HG03457 (cell line): ENCODE measurements around the gene CISTR.

Source experiments
- ATAC-seq: cut with Tn5 transposase; IDR thresholded peaks from one replicate; pipeline ENCODE4 v1.9.1; 2021; ENCODE audit warnings: moderate number of reproducible peaks; ENCODE audit not compliant: unreplicated experiment

The CISTR gene

DNA sequence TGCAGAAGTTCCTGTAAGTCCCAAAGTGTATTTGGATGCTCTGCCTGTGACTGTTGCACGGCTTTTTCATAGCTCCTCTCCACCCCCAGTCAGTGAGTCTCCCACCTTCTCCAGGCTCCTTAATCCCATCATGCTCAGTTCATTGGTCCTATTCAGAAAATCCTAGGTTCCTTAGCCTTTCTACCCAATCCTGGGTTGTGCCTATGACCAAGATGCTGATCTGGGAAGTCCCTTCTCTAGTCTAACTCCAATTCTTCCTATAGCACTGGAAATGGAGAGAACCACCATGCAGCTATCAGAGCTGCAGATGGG is 7.7 kb downstream of the CISTR start:
- ATAC-seq: no peak

DNA sequence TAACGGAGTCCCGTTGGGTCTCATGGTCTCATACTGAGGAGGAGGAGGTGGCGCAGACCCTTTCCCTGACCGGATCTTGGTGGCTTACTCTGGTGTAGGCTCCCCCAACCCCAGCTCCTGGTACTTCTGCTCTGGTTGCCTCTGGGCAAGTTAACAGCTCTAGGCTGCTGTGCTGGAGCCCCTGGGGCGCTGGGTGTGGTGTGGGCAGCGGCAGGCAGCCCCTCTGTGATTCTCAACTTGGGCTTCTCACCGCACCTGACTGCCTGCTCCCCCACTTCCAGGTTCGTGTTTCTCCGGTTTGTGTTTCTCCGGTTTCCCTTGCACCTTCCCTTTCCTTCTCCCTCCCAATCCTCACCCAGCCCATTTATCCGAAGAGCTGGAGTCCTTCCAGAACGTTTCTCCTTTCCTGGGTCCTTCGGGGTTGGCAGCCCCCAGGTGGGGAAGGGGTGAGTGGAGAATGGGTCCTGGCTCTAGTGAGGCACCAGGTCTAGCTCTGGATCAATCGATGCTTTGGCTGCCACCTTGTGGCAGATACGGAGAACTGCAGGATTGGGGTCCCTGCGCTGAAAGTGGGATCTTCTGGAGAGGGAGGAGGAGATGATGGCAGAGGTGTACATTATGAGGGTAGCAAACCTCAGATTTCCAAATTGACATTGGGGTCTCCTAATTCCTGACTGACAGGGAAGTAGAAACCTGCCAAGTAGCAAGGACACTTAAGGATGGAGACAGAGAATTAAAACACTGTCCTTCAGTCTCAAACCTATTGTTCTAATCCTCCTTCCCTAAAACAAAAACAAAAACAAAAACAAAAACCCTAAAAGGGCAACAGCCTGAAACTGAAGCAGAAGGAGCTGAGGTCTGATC is 8.3 kb downstream of the CISTR start:
- no peak for ATAC-seq

DNA sequence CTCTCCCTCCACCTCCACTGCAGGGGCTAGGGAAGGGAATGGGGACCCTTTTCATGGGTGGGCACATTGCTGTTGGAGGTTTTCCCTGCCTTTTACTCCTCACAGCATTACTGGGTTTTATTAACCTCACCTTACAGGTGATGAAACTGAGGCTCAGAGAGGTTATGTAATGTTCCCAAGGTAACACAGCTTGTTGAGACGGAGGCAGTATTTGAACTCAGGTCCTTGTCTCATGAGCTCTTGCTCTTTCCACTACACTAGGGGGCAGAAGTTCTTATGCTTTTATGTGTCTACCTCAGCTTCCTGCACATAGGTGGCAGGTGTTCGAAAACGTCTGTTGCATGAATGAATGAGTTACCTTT is 11.7 kb downstream of the CISTR start:
- ATAC-seq: no peak

DNA sequence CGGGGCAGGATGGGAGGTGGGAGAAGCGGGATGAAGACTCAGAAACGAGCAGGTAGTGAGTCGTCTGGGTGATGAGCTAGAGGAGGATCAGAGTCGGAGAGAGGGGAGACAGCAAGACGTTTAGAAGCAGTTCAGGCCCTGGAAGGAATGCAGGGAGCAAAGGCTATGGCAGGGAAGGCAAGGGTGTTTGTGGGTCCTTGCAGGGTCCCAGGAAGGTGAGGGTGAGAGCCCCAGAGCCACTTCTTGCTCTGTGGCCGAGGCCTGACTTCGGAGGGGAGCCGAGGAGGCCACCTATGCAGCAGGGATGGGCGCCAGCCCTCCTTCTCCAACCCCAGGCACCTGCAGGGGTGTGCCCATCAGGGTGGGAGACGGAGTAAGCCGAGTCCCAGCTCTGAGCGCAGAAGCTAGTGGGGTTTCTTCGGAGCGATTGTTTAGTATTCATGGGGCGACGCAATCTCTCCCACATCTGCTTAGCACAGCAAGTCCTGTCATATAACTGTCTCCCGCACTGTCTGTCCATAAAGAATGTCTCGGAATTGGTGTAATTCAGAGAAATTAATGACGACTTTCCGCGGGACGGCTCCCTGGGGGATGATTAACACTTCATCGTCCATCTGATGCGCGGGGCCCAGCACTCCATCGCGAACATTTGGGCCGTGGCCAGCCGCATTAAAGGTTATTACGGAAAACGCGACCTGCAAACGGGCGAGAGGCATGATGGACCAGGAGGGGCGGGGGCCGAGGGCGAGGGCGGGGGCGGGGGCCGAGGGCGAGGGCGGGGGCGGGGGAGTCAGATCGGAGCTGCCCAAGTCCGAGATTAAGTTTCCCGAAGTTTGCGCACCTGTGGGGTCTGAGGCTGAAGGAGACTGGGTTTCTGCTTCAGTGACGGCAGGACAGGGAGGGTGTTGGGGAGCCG is 12.3 kb downstream of the CISTR start:
- no peak for ATAC-seq

DNA sequence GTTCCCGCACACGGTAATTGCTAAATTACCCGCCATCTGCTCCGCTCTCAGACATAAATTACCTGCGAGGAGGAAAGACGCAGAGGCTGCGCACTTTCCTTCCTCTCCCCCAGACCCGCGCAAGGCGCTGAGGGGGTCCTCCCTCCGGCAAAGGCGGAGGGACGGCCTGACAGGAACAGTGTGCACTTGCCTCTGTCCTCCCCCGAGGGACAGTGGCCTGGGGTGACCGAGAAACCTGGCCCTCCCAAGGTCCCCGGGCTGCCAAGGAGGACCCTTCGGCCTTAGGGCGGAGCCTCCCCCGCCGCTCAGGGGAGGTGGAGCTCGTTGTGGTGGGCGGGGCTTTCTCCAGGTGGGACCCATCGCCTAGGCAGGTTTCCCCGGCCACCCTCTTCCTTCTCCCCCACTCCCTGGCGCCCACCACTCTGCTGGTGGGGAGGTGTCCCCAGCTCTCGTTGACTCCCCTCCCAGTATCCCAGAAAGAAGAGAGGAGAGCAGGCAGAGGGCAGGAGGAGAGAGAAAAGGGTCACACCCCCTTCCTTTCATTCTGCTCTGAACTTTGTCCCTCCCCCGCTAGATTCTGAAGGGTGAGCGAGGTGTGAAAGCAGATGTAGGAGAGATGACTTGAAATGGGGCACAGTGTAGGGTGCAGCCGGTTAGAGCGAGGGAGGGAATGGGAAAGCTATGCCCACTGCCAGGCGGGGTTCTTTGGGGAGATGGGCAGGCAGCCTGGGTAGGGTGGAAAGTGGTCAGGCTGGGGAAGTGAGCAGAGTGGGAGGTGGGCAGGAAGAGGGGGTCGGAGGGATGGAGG is 13.2 kb downstream of the CISTR start:
- ATAC-seq: no peak

DNA sequence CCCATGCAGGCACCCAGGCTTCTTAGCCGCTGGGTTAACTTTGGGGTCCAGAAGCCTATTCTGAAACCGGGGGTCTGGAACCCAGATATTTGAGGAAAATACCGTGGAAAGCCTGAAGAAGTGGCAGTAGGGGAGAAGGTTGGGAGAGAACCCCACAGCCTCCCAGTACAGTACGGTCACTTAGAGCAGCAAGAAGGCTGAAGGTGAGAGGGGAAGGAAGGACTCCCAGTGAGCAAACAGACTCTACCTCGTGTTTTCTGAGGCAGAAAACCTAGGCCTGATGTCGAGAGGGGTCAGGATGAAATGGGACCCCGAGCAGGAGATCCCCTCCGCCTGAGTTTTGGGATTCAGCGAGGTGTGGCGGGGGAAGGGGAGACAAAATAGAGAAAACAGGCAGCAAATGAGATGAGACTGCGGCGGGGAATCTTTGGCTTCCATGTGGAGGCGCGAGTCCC is 13.8 kb downstream of the CISTR start:
- ATAC-seq: no peak

DNA sequence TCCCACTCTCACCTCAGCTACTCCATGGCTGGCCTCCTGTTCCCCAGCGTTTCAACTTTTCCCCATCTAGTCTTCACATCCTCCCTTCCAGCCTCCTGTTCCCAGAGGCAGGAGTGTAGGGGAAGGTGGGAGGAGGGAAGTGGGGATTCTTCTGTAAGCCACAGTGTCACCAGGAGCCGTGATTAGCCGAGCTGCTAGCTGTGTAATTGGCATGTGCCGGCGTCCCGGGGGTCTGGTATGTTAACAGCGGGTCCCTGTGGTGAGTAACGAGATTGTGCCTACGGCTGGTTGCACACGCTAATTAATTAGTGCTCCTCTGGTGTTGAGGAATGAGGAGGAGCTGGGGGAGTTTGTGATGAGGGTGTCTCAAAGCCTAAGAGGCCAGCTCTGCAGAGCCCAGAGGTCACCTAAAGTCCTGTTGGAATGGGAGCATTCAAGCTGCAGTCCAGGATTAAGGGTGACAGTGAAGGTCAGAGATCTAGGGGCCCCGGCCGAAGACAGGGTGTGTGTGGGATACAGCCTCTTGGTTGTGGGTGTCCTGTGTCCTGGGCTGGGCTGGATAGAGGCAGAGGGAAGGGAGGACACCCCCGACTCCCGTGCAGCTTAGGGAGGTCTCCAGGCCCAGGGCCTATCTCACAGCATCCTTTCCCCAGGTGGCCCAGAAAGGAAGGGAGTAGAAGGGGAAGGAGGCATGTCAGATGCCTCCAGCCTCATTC is 14.5 kb downstream of the CISTR start:
- no peak for ATAC-seq

DNA sequence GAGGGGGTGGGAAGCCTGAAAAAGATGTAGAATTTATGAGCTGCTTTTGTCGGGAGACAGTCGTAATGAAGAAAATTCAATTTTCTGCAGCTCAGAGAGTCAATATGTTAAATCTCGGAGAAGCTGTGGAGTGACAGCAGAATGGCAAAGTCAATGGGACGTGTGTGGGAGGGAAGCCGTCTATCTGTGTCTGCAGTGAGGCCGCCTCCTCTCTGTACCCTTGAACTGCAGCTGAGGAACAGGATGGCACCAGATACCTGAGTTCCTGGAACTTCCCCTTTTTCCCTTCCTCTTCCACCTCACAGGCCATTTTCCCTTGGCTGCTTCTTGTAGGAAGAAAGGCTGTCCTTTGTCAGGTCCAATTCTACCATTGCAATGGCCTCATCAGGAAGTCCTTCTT is 15.2 kb downstream of the CISTR start:
- ATAC-seq: no peak

DNA sequence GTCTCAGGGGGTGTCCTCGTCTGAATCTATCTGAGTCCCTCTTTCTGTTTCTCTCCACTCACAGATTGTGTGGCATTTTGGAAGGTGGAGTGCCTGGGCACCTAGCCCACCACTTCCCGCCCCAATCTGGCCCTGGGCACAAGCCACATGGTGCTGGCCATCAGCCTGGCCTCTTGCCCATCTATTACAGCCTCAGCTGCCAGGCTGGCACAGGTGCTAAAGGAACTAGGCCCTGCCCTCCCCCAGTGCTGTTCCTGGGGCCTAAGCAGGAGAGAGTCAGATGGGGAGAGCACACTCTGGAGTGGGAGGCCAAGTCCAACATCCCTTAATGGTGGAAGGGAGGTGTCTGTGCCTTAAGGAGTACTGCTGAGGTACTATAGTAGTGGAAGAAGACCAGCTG is 16.2 kb downstream of the CISTR start:
- no peak for ATAC-seq

DNA sequence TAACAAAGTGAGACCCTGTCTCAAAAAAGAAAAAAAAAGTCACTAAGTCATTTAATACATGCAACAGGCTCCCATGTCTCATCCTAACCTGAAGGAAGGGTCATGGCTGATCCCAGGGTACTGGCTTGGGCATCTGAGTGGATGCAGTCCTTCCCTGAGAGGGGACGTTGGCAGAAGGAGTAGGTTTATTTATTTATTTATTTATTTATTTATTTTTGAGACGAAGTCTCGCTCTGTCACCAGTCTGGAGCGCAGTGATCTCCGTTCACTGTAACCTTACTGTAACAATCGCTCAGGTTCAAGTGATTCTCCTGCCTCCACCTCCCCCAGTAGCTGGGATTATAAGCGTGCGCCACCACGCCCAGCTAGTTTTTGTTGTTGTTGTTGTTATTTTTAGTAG is 17.4 kb downstream of the CISTR start:
- no peak for ATAC-seq

DNA sequence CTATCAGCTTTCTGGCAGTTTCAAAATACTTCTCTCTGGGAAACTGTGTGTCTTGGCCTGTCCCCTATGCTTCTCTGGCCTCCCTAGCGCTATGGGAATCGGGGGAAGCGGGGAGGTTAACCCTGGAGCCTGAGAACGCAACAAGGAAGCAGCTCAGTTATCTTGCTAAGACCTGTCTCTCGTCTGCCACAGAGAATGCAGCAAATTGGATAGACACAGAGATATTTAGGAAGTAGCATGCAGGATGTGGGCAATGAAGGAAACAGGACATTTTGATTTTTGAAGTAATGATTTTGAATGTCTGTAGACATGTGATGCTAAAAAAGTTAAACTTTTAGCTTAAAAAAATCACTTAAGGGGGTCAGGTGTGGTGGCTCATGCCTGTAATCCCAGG is 18.0 kb downstream of the CISTR start:
- ATAC-seq: no peak

DNA sequence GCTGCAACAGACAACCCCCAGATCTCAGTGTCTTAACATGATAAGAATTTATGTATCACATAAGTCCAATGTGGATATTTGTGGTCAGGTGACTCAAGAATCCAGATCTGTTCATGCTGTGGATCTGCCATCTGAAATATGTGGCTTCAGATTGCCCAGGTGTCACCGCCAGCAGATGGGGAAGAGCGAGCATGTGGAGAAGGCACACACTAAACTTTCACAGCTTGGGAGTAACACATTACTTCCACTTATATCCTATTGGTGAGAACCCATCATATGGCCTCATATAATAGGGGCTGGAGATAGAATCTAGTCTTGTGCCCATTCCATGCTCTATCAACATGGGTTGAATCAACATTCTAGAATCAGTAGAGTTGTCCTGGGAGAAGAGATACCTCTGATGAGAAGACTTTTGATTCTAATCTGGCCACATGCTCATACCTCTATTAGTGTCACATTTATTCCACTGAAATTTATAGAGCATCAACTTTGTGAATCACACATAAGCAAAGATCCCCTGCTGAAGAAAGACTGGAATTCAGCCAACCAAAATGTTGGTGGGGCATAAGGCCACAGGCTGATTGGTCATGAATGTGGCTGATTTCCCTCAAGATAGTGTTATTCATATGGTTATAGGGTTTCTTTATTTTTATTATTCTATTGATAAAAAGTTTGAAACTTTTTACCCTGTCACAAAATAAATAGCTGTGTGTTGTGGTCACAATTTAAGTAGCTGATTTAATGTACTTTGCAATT is 18.6 kb downstream of the CISTR start:
- no peak for ATAC-seq

DNA sequence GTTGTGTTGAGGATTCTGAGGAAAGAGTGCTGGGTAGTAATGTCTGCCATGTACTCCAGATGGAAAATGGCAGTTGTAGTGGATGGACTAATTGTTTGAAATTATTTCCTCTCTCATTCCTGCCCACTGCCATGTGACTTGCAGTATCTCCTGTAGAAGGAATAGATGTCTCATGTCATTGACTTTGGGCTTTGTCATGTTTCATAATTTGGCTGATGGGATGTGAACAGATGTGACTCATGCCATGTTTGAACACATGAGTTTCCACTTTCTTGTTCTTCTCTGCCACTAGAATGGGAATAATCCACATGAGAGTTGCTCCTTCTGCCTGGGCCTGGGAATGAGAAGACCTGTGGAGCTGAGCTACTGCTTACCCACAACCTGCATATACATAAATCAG is 22.1 kb downstream of the CISTR start:
- ATAC-seq: no peak

DNA sequence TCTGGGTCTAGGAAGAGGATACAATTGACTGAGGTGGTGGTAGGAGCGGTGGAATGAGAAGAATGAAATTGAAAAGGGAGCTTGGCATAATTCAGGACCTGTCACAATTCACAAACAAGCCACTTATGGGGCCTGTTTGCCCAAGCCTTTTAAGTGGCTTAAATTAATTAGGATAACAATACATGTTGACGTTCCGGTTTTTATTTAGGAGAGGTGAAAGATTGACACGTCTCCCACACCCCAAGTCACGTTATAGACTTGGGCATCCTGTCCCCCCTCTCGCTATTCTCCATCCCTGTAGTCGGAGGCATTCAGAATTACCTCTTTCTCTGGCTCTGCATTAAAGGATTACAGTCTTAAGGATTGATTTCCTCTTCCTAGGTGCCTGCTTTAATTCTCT is 23.6 kb downstream of the CISTR start:
- ATAC-seq: no peak

DNA sequence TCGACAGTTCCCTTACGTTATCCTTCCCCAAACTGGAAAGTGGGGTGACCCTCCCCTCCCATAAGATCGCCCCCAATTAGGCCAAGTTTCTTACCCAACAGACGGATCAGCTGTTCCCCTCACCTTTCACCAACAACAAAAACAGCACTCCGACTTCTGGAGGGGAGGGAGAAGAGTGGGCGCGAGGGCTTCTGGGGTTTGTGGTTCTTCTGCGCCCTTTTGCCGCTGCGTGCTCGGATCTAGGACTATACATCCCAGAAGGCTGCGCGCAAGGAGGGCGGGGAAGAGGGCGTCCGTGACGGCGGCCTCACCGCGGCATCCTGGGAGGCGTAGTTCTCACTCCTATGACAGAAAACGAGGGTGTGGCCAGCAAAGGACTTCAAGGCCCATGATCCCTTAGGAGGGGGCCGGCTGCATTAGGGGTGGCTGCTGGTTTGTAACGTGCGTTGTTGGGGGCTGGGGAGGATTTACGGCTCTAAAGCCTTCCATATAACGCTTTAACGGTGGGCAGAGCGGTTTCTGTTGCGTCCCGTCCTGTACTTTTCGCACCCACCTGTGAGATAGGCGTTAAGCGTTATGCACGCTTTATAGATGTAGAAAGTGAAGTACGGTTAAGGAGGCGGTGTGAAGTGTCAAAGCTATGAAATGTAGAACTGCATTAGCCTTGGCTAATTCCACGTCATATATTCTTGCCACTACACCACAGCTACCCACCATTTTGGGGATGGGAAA is 24.3 kb downstream of the CISTR start, which contains the start of gene CALCOCO1:
Gene CALCOCO1 (minus strand): TSS at position 143 of the 732 bp plus-strand sequence. CDS start 2,210 bp downstream, outside the sequence.
- ATAC-seq: peak; percentile 96

DNA sequence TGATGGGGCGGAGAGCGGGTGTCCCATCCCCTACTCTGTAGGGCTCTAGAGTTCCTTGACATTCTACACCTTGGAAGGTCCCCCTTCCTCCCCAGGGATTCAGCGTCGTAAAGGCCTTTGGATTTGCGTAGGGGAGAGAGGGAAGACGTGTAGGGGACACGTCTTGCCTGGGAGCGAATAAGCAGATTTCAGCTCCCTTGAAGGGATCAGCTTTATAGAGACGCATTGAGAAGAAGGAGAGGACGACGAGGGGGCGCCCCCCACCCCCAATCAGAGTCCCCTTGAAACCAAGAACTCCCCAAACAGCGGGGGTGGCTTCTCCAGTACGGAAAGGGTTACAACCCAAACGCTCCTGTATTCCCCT is 24.9 kb downstream of the CISTR start:
- no peak for ATAC-seq

DNA sequence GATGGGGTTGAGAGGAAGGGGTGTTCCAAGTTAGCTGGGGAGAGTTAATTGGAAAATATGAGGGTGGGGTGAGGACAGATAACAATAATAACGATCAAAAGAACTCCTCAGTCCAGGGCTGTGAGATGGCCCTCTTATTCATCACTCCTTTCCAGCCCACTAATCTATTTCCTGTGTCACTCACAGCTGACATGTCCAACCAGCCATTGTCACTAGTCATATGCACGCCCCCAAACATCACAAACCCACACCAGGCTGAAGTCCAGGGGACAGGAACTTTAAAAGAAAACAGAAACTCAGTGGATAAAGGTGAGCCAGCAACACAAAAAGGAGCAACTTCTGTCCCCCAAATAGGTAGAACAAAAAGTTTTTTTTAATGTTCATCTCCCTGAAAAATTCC is 25.4 kb downstream of the CISTR start:
- no peak for ATAC-seq

DNA sequence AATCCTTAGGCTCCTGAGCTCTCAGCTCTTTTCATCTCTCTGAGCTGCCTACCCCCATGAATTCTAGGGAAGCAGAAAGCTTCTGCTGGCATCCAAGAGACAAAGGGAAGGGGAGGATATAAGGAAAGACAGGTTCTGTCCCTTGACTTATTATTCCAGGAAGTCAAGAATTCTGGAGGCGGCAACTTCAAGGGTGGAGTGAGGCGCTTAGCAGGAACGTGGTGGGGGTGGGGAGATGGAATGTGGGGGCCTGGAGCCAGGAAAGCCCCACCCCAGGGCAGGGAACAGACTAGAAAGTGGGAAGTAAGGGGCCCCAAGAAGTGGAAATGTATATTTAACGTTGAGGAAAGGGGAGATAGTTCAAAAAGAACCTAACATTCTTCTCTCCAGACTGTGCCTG is 26.0 kb downstream of the CISTR start:
- no peak for ATAC-seq

DNA sequence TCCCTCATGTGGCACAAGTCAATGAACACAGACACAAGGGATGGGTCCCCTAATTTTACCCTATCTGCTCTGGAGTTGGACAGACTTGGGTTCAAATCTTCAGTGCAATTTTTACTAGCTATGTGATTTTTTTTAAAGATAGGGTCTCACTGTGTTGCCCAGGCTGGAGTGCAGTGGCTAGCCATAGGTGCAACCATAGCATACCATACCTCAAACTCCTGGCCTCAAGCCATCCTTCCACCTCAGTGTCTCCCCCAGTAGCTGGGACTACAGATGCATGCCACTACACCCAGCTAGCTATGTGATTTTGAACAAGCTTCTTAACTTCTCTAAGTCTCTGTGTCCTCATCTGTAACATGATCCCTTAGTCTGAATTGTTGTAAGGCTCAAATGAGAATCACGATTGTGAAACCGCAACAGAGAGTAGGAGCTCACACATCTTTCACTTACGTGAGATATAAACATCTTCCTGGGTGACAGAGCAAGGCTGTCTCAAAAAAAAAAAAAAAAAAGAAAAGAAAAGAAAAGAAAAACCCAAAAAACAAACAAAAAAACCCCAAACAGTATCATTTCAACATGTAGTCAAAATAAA is 29.2 kb downstream of the CISTR start:
- ATAC-seq: no peak
